ENCODE measurements around the gene MEGF9.

- TF ChIP-seq CTCF (IDR thresholded peaks at IDR 0.05): no peak
- peak in 1 of 4 donors; percentile 21 for TF ChIP-seq POLR2AphosphoS5 (IDR thresholded peaks at IDR 0.05)
Measured at GRCh38 chr9:120583958-120584369, 130.3 kb downstream of the MEGF9 start.

Data from sigmoid colon (tissue), 4 donors.